ENCODE measurements around the gene LMOD2.

Gene LMOD2

DNA sequence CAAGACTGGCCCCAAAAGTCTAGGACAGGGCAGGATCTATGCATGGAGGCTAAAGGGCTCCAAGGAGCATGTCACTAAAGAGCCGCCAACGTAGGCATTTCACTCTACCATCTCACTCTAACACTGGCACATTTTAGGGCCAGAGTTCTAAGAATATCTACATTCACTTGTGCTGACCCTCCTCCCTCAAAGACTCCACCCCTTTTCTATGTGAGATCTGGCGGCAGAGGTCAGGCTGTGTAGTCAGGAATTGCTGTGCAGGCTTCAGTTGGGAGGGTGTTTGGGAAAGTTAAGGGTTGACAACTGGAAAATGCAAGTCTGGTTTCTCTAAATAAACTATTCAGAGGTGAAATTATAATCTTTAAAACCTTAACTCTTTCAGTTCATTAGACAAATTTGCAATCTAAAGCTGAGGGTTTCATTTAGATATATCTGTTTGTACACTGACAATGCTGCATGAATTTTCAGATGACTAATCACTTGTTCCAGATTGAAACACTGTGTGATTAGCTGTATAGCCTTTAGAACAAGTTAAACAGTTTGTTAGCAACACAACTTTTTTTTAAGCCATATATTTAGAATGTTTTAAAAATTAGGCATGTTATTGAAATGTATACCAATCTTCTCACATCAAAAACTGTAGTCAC lies 18.2 kb downstream of the LMOD2 start:
- no peak overlapping the region for H3K4me3 ChIP-seq (ENCODE audit: control insufficient read depth, low read depth, low read length)
- no peak for DNase-seq (ENCODE audit: low read depth)
- TF ChIP-seq CTCF (IDR thresholded peaks at IDR 0.05; ENCODE audit: control insufficient read depth, insufficient read depth, low read depth, low read length, missing control alignments): no peak

- no peak for TF ChIP-seq CTCF (IDR thresholded peaks at IDR 0.05; ENCODE audit: control insufficient read depth, insufficient read depth, low read depth, low read length, missing control alignments)
- peak; percentile 4 for DNase-seq (ENCODE audit: low read depth)
- H3K4me3 ChIP-seq (ENCODE audit: control insufficient read depth, low read depth, low read length): no peak overlapping the region
Measured at GRCh38 chr7:123674399-123675180, 18.9 kb downstream of the LMOD2 start.

GRCh38 chr7:123675181-123675473 lies 19.5 kb downstream of the LMOD2 start:
- no peak for TF ChIP-seq CTCF (IDR thresholded peaks at IDR 0.05; ENCODE audit: control insufficient read depth, insufficient read depth, low read depth, low read length, missing control alignments)
- H3K4me3 ChIP-seq (ENCODE audit: control insufficient read depth, low read depth, low read length): no peak overlapping the region

DNA sequence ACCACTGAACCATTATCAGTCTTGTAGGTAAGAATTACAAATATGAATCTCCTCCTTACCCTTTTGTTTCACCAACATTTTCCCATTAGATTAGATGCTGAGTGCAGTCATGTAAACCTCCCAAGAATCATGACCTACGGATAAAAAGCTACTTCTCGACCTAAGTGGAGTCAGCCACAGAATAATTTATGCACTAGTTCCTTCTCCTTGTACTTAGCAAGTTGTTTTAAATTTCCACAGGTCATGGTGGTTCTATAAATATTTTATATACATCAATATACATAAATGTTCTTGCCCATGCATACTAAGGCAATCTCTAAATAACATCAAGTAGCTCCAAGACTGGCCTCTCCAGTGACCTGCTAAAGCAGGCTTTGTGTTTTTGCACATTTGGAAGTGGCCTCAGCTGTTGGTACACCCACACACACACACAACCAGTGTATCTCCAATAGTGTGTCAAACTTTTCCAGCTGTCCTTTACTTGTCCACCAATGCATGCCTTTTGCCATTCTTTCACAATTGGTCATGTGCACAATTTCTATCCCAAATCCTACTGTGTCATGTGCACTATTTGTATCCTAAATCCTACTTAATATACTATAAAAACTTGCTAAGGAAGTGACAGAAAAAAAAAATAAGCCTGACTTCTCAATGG lies 21.5 kb downstream of the LMOD2 start:
- no peak overlapping the region for H3K4me3 ChIP-seq (ENCODE audit: control insufficient read depth, low read depth, low read length)
- DNase-seq (ENCODE audit: low read depth): no peak
- TF ChIP-seq CTCF (IDR thresholded peaks at IDR 0.05; ENCODE audit: control insufficient read depth, insufficient read depth, low read depth, low read length, missing control alignments): no peak

More at GRCh38 chr7:123675181-123675473, 19.5 kb downstream of the LMOD2 start:
- DNase-seq (ENCODE audit: low read depth): peak; percentile 14

DNA sequence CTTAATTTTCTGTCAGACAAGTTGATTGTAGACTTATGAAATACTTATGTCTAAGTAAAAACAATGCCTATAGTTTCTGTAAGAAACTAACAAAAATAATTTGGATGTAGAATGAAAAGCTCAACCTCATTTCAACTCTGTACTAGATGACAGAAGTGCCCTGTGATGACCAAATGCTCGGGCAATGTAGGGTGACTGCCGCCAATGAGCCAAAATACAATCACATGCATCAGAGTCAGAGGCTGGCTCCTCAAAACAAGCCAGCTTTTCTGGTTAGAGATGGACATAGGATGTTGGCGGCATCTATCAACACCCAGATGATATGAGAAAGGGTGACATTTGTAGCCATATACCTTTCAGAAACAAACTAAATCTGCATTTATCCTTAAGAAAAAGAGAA lies 23.9 kb downstream of the LMOD2 start:
- DNase-seq (ENCODE audit: low read depth): no peak
- no peak for TF ChIP-seq CTCF (IDR thresholded peaks at IDR 0.05; ENCODE audit: control insufficient read depth, insufficient read depth, low read depth, low read length, missing control alignments)
- H3K4me3 ChIP-seq (ENCODE audit: control insufficient read depth, low read depth, low read length): no peak overlapping the region

DNA sequence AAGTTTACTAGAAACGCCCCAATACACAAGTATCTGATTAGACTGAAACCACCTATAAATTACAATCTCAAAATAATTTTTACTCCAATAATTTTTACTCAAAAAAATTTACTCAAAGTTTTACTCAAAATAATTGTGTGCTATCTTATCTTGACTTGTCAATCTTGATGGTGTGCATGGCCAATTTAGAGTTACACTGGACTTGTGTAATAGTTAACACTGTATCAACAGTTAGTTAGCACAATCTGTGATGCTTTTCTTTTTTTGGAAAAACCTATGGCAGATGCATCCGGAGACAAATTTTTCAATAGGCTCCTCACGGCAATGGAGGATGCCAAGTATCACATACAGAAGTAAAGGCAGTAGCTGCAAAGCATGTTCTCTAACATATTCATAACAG lies 24.9 kb downstream of the LMOD2 start:
- DNase-seq (ENCODE audit: low read depth): no peak
- TF ChIP-seq CTCF (IDR thresholded peaks at IDR 0.05; ENCODE audit: control insufficient read depth, insufficient read depth, low read depth, low read length, missing control alignments): no peak

More for the DNA sequence above, 24.9 kb downstream of the LMOD2 start:
- no peak overlapping the region for H3K4me3 ChIP-seq (ENCODE audit: control insufficient read depth, low read depth, low read length)

All from AG09309 (cell line).